ENCODE data around the gene WFS1.

DNA sequence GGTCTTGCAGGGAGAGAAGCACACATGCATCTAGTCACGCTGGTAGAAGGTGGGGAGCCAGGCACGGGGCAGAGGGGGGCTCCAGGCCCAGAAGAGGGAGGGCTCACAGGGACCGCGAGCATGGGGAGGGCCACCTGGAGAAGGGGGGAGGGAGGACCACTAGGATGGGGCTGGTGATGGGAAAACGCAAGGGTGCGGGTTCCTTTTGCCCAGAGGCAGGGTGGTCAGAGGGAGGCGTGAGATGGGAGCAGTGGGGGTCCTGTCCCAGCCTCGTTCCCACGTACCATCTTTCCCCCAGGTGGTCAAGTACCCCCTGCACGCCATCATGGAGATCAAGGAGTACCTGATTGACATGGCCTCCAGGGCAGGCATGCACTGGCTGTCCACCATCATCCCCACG lies 30.7 kb downstream of the WFS1 start:
- TF ChIP-seq POLR2A (IDR thresholded peaks at IDR 0.05), result no peak
- TF ChIP-seq, protein P1, sequence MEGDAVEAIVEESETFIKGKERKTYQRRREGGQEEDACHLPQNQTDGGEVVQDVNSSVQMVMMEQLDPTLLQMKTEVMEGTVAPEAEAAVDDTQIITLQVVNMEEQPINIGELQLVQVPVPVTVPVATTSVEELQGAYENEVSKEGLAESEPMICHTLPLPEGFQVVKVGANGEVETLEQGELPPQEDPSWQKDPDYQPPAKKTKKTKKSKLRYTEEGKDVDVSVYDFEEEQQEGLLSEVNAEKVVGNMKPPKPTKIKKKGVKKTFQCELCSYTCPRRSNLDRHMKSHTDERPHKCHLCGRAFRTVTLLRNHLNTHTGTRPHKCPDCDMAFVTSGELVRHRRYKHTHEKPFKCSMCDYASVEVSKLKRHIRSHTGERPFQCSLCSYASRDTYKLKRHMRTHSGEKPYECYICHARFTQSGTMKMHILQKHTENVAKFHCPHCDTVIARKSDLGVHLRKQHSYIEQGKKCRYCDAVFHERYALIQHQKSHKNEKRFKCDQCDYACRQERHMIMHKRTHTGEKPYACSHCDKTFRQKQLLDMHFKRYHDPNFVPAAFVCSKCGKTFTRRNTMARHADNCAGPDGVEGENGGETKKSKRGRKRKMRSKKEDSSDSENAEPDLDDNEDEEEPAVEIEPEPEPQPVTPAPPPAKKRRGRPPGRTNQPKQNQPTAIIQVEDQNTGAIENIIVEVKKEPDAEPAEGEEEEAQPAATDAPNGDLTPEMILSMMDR (IDR thresholded peaks at IDR 0.05), result no peak

Data from right lobe of liver (tissue), 4 donors.